Smooth muscle cell of the brain vasculature (primary cell): Measurements from ENCODE around the gene TBC1D22A.

ENCODE experiments used
- DNase-seq: peaks from one replicate; pipeline ENCODE4 v3.0.0-alpha.2; 2012; ENCODE audit warnings: low read depth, low spot score

The TBC1D22A gene

GRCh38 chr22:46753360-46753759, 9.1 kb upstream of the TBC1D22A start:
- DNase-seq, result no peak

GRCh38 chr22:46753761-46754109, 8.7 kb upstream of the TBC1D22A start:
- no peak for DNase-seq

GRCh38 chr22:46754110-46754799, 8.2 kb upstream of the TBC1D22A start:
- DNase-seq, result peak; percentile 82

- no peak for DNase-seq
These were observed 7.6 kb upstream of the TBC1D22A start for GRCh38 chr22:46754826-46755225.

GRCh38 chr22:46755525-46755924, 6.9 kb upstream of the TBC1D22A start:
- no peak for DNase-seq

- DNase-seq, result no peak
These were observed 6.4 kb upstream of the TBC1D22A start for GRCh38 chr22:46756097-46756496.

GRCh38 chr22:46757104-46757503, 5.3 kb upstream of the TBC1D22A start:
- DNase-seq, result no peak

- DNase-seq, result no peak
These were observed 4.3 kb upstream of the TBC1D22A start for GRCh38 chr22:46758121-46758520.

- no peak for DNase-seq
These were observed 3.6 kb upstream of the TBC1D22A start for GRCh38 chr22:46758867-46759290.

GRCh38 chr22:46761017-46761416, 1.4 kb upstream of the TBC1D22A start:
- DNase-seq, result no peak

GRCh38 chr22:46761539-46762237, 762 bp upstream of the TBC1D22A start:
- DNase-seq, result no peak

GRCh38 chr22:46763051-46763705, 728 bp downstream of the TBC1D22A start:
- DNase-seq, result peak; percentile 64

GRCh38 chr22:46764140-46764680, 1.8 kb downstream of the TBC1D22A start:
- no peak for DNase-seq

- DNase-seq, result no peak
These were observed 2.5 kb downstream of the TBC1D22A start for GRCh38 chr22:46764779-46765485.

- no peak for DNase-seq
These were observed 4.2 kb downstream of the TBC1D22A start for GRCh38 chr22:46766611-46767010.

GRCh38 chr22:46767249-46767985, 5.0 kb downstream of the TBC1D22A start:
- no peak for DNase-seq

- DNase-seq, result no peak
These were observed 6.8 kb downstream of the TBC1D22A start for GRCh38 chr22:46769191-46769675.

GRCh38 chr22:46769706-46770105, 7.3 kb downstream of the TBC1D22A start:
- no peak for DNase-seq

- no peak for DNase-seq
These were observed 7.7 kb downstream of the TBC1D22A start for GRCh38 chr22:46770151-46770641.

- no peak for DNase-seq
These were observed 8.3 kb downstream of the TBC1D22A start for GRCh38 chr22:46770726-46771125.

- no peak for DNase-seq
These were observed 10.6 kb downstream of the TBC1D22A start for GRCh38 chr22:46773076-46773475.
